ENCODE measurements around the gene DDX11.
"Not testable (repeated sequence)": the region's sequence is repeated elsewhere in the genome, so short reads cannot be mapped to it uniquely, and the experiment has no call there.

Gene DDX11

DNA sequence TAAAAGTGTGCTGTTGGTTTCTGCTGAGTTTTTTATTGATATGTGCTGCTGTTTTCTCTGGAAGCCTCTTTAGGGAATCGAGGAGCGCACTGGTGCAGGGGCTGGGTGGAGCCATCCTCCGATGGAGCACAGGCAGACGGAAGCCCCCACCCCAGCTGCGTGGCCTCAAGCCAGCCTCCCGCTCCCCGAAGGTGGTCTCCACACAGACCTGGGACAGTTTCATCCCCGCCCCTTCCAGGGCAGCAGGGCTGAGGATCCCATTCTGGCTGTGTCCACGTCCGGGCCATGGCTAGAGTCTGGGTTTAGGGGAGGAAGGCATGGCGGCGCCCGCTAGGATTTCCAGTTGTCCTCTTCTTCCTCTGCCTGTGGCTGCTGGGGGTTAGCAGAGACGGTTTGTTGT, 31.1 kb downstream of the DDX11 start:
- not testable (repeated sequence) for H3K4me1 ChIP-seq (ENCODE audit: control insufficient read depth, insufficient read depth, low read length); H3K27me3 ChIP-seq (ENCODE audit: control insufficient read depth, insufficient read depth, low read length); H3K4me3 ChIP-seq (ENCODE audit: low read length); H3K36me3 ChIP-seq (ENCODE audit: control insufficient read depth, insufficient read depth, low read length); H3K27ac ChIP-seq (ENCODE audit: low read depth, low read length); H3K9ac ChIP-seq (ENCODE audit: low read length)

GRCh38 chr12:31105668-31106067, 32.0 kb downstream of the DDX11 start:
- Histone ChIP-seq H3K4me3 (ENCODE audit: low read length) (no peak overlapping the region), H3K36me3 (ENCODE audit: control insufficient read depth, insufficient read depth, low read length) (no peaks in the 10 kb centered on the region), H3K27me3 (ENCODE audit: control insufficient read depth, insufficient read depth, low read length) (no peaks in the 10 kb centered on the region), H3K4me1 (ENCODE audit: control insufficient read depth, insufficient read depth, low read length) (no peaks in the 10 kb centered on the region), H3K9ac (ENCODE audit: low read length) (no peak overlapping the region), H3K27ac (ENCODE audit: low read depth, low read length) (no peak overlapping the region)

GRCh38 chr12:31106101-31106803, 32.6 kb downstream of the DDX11 start:
- no peak overlapping the region for H3K27ac ChIP-seq (ENCODE audit: low read depth, low read length)
- H3K27me3 ChIP-seq (ENCODE audit: control insufficient read depth, insufficient read depth, low read length) = no peaks in the 10 kb centered on the region
- no peaks in the 10 kb centered on the region for H3K4me1 ChIP-seq (ENCODE audit: control insufficient read depth, insufficient read depth, low read length)
- H3K9ac ChIP-seq (ENCODE audit: low read length) = no peak overlapping the region
- H3K4me3 ChIP-seq (ENCODE audit: low read length) = no peak overlapping the region
- H3K36me3 ChIP-seq (ENCODE audit: control insufficient read depth, insufficient read depth, low read length) = no peaks in the 10 kb centered on the region

DNA sequence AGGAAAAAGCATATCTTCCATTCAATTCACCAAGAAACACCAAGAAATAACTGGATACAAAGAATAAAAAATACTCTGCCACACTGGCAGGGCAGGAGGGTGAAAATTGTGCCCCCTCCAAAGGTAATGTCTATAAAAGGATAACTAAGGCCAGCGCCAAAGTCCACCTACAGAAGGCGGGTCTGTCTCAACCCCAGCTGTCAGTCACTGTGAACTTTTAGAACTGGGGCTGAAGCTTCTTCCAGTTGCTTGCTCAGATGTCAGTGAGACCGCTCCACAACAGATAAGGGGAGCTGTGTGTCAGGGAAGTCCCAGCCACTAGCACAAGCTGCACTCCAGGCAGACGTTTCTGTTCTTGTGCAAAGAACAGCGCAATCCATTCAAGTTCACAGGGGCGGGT, 36.1 kb downstream of the DDX11 start:
- H3K27ac ChIP-seq (ENCODE audit: low read depth, low read length); H3K4me1 ChIP-seq (ENCODE audit: control insufficient read depth, insufficient read depth, low read length); H3K27me3 ChIP-seq (ENCODE audit: control insufficient read depth, insufficient read depth, low read length); H3K36me3 ChIP-seq (ENCODE audit: control insufficient read depth, insufficient read depth, low read length); H3K9ac ChIP-seq (ENCODE audit: low read length); H3K4me3 ChIP-seq (ENCODE audit: low read length): not testable (repeated sequence)

DNA sequence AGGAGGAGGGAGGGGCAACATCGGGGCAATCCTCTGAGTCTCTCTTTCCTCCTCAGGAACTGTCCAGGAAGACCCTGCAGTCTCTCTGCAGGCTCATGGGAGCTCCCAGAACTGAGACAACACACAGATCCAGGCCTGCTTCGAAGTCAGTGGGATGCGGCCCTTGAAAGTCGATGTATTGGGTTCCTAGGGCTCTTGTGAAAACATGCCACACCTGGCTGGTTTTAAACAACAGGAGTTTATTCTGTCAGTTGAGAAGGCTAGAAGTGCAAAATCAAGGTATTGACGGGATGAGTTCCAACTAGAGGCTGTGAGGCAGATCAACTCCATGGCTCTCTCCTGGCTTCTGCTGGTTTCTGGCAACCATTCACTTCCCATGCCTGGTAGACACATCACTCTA, 36.6 kb downstream of the DDX11 start:
- not testable (repeated sequence) for H3K4me1 ChIP-seq (ENCODE audit: control insufficient read depth, insufficient read depth, low read length); H3K9ac ChIP-seq (ENCODE audit: low read length); H3K4me3 ChIP-seq (ENCODE audit: low read length); H3K36me3 ChIP-seq (ENCODE audit: control insufficient read depth, insufficient read depth, low read length); H3K27me3 ChIP-seq (ENCODE audit: control insufficient read depth, insufficient read depth, low read length); H3K27ac ChIP-seq (ENCODE audit: low read depth, low read length)

DNA sequence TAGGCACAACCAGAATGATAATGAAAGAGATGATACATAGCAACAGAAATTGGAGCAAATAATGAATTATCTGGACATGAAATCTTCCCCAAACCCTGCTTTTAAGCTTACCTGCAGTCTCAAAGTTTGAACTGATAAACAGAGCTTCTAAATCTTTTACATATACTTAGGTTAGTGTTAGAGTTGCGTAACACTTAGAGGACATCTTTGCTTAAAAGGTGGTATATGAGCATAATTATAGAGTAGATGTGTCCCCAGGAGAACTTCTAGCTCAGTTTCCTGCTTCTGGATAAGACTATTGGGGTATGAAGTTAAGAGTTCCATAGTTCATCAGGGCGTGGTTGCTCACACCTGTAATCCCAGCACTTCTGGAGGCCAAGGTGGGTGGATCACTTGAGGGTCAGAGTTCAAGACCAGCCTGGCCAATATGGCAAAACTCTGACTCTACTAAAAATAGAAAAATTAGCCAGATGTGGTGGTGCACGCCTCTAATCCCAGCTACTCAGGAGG, 41.5 kb downstream of the DDX11 start:
- H3K4me1 ChIP-seq (ENCODE audit: control insufficient read depth, insufficient read depth, low read length); H3K4me3 ChIP-seq (ENCODE audit: low read length); H3K27ac ChIP-seq (ENCODE audit: low read depth, low read length); H3K36me3 ChIP-seq (ENCODE audit: control insufficient read depth, insufficient read depth, low read length); H3K9ac ChIP-seq (ENCODE audit: low read length): not testable (repeated sequence)
- H3K27me3 ChIP-seq (ENCODE audit: control insufficient read depth, insufficient read depth, low read length) = peaks cover 18% of the 10 kb centered on the region

- H3K4me3 ChIP-seq (ENCODE audit: low read length); H3K36me3 ChIP-seq (ENCODE audit: control insufficient read depth, insufficient read depth, low read length); H3K4me1 ChIP-seq (ENCODE audit: control insufficient read depth, insufficient read depth, low read length); H3K9ac ChIP-seq (ENCODE audit: low read length); H3K27ac ChIP-seq (ENCODE audit: low read depth, low read length): not testable (repeated sequence)
- peaks cover 18% of the 10 kb centered on the region for H3K27me3 ChIP-seq (ENCODE audit: control insufficient read depth, insufficient read depth, low read length)
Observed at GRCh38 chr12:31116846-31117202, 43.2 kb downstream of the DDX11 start.

DNA sequence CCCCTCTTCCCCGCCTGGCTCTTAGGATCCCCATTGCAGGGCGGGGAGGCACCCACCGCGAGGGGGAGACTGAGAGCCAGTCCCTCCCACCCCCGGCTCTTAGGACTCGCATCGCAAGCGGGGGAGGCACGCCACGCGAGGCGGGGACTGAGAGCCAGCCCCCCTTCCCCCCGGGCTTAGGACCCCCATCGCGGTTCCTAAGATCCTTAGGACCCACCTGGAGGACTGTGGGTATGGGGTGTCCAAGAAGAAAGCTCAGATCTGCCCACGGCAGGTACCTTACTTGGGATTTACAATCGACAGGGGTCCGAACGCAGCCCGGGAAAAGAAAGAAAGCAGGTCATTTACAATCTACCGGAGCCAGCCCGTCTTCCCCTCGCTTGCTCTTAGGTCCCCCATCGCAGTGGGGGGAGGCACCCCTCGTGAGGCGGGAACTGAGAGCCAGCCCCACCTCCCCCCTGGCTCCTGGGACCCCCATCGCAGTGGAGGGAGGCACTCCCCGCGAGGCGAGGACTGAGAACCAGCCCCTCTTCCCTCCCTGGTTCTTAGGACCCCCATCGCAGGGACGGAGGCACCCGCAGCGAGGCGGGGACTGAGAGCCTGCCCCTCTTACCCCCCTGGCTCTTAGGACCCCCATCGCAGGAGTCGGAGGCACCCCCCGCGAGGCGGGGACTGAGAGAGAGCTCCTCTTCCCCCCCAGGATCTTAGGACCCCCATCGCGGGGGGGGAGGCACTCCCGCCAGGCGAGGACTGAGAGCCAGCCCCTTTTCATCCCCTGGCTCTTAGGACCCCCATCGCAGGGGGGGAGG, 43.7 kb downstream of the DDX11 start:
- Histone ChIP-seq H3K4me3 (ENCODE audit: low read length) (peak overlapping the region; percentile 65), H3K27me3 (ENCODE audit: control insufficient read depth, insufficient read depth, low read length) (peaks cover 18% of the 10 kb centered on the region), H3K9ac (ENCODE audit: low read length) (no peak overlapping the region), H3K27ac (ENCODE audit: low read depth, low read length) (no peak overlapping the region), H3K4me1 (ENCODE audit: control insufficient read depth, insufficient read depth, low read length) (peaks cover 5% of the 10 kb centered on the region), H3K36me3 (ENCODE audit: control insufficient read depth, insufficient read depth, low read length) (no peaks in the 10 kb centered on the region)

- Histone ChIP-seq H3K36me3 (ENCODE audit: control insufficient read depth, insufficient read depth, low read length) (no peaks in the 10 kb centered on the region), H3K4me1 (ENCODE audit: control insufficient read depth, insufficient read depth, low read length) (peaks cover 5% of the 10 kb centered on the region), H3K27ac (ENCODE audit: low read depth, low read length) (no peak overlapping the region), H3K27me3 (ENCODE audit: control insufficient read depth, insufficient read depth, low read length) (peaks cover 18% of the 10 kb centered on the region), H3K4me3 (ENCODE audit: low read length) (peak overlapping the region; percentile 52), H3K9ac (ENCODE audit: low read length) (no peak overlapping the region)
Observed at GRCh38 chr12:31118347-31119191, 44.9 kb downstream of the DDX11 start.

- H3K4me1 ChIP-seq (ENCODE audit: control insufficient read depth, insufficient read depth, low read length) = peaks cover 5% of the 10 kb centered on the region
- H3K27me3 ChIP-seq (ENCODE audit: control insufficient read depth, insufficient read depth, low read length) = peaks cover 18% of the 10 kb centered on the region
- H3K9ac ChIP-seq (ENCODE audit: low read length) = no peak overlapping the region
- peak overlapping the region; percentile 52 for H3K4me3 ChIP-seq (ENCODE audit: low read length)
- H3K27ac ChIP-seq (ENCODE audit: low read depth, low read length) = no peak overlapping the region
- H3K36me3 ChIP-seq (ENCODE audit: control insufficient read depth, insufficient read depth, low read length) = no peaks in the 10 kb centered on the region
Observed at GRCh38 chr12:31119192-31119802, 45.6 kb downstream of the DDX11 start.

- no peak overlapping the region for H3K4me3 ChIP-seq (ENCODE audit: low read length)
- H3K27me3 ChIP-seq (ENCODE audit: control insufficient read depth, insufficient read depth, low read length) = peaks cover 18% of the 10 kb centered on the region
- H3K9ac ChIP-seq (ENCODE audit: low read length) = no peak overlapping the region
- no peak overlapping the region for H3K27ac ChIP-seq (ENCODE audit: low read depth, low read length)
- peaks cover 5% of the 10 kb centered on the region for H3K4me1 ChIP-seq (ENCODE audit: control insufficient read depth, insufficient read depth, low read length)
- H3K36me3 ChIP-seq (ENCODE audit: control insufficient read depth, insufficient read depth, low read length) = no peaks in the 10 kb centered on the region
Observed at GRCh38 chr12:31119803-31120211, 46.1 kb downstream of the DDX11 start.

GRCh38 chr12:31120392-31121008, 46.8 kb downstream of the DDX11 start:
- Histone ChIP-seq H3K27me3 (ENCODE audit: control insufficient read depth, insufficient read depth, low read length) (peaks cover 18% of the 10 kb centered on the region), H3K36me3 (ENCODE audit: control insufficient read depth, insufficient read depth, low read length) (no peaks in the 10 kb centered on the region), H3K9ac (ENCODE audit: low read length) (no peak overlapping the region), H3K4me3 (ENCODE audit: low read length) (no peak overlapping the region), H3K27ac (ENCODE audit: low read depth, low read length) (no peak overlapping the region), H3K4me1 (ENCODE audit: control insufficient read depth, insufficient read depth, low read length) (peaks cover 5% of the 10 kb centered on the region)
